Measurements from ENCODE around the gene FNDC3B.
A peak's percentile ranks its signal among the peaks of the same experiment; 100 is the strongest.

The FNDC3B gene

DNA sequence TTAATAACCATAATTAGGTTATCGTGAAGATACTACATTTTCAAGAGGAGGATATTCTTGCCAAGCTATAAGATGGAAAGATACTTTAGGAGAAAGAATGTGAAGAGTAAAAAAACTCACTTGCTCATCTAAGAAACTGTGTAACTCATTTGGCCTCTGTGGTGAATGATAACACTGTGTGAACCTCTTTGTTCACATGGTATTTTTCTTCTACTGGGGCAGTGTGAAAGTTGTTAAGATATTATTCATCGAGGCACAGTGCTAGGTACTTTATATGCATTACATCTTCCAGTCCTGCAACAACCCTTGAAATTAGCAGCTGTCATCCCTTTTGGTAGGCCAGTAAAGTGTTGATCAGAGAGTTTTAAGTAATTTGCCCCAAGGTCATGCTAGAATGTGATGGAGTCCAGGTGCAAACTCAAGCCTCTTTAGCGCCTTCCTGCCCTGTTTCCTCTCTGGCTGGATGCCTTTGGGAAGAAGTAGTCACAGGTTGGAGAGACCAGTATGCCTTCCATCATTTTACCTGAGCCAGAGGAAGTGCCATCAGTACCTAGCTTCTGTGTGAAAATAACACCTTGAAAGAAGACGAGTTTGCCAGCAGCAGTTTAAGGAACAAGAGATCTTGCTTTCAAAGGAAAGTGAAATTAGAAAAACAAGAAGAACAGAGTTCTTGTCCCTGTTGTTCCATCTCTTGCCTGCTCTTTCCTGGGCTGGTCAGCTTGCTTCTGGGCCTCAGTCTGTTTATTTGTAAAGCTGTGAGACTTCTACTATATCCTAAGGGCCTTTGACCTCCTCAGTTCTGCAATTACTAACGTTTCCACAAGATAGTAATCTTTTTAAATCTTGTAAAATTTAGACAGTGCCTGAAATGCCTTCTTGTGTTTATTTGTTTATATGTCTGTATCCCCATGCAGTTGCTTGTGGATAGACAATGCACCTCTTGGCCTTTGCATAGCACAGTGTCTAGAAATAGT lies 179.3 kb downstream of the FNDC3B start:
- peak; percentile 17 for DNase-seq

DNA sequence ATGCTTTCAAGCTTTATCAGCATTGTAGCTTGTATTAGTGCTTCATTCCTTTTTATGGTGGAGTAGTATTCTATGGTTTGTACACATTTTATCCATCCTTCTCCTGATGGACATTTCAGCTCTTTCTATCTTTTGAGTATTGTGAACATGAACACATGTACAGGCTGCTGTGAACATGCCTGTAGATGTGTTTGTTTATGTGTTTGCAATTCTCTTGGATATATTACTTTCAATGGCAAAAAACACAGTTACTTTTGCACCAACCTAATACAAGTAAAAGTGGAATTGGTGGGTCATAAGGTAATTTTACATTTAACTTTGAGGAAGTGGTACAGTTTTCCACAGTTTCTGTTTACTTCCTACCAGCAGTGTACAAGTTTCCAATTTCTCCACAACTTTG lies 180.4 kb downstream of the FNDC3B start:
- DNase-seq: no peak

DNA sequence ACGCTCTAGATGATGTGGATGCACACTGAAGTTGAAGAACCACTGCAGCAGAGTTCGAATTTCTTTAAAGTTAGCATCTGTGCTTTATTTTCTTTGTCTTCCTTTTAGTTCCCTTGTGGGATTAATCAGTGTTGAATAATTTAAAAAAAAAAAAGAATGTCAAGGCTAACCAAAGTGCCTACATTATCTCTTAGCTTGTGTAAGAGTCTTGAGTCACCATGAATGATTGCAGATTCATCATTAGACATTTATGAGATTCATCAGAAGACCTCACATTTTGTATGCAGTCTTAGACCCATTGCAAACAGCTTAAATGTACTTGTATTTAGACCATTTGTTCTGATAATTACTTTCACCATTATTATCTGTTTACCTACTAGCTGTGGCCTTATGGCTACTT lies 182.2 kb downstream of the FNDC3B start:
- peak; percentile 89 for DNase-seq

GRCh38 chr3:172222478-172223071 lies 183.2 kb downstream of the FNDC3B start:
- no peak for DNase-seq

DNA sequence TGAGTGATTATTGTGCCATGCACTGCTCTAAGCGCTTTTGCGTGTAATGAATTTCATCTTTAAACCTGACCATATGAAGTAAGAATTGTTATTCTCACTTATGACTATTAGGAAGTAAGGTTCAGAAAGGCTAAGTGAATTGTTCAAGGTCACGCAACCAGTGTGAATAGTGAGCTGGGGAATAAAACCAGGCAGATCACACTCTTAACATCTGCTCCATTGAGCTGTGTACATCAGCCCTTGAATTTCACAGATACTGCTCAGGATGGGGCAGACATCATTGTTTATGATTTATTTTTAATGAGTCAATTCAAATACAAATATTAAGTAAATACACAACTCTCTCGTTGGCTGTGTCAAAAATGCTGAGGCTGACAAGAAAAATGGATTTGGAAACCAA lies 184.5 kb downstream of the FNDC3B start:
- no peak for DNase-seq

- DNase-seq: no peak
Observed at GRCh38 chr3:172224560-172225214, 185.3 kb downstream of the FNDC3B start.

DNA sequence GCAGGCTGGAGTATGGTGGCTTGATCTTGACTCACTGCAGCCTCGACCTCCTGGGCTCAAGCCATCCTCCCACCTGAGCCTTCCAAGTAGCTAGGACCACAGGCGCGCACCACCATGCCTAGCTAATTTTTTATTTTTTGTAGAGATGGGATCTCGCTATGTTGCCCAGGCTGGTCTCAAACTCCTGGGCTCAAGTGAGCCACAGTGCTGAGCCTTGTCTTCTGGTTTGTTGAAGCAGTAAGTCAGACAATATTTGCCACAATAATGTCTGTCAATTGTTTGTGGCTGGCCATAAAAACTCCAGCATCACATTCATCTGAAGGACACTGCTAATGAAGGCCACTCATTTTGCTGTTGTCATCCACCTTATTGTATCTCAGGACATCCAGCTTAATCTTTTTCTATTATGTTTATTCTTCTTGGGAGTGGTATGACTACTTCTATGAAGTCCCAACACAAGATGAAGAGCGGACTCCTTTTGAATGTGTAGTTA lies 185.9 kb downstream of the FNDC3B start:
- no peak for DNase-seq

- DNase-seq: no peak
Observed at GRCh38 chr3:172226831-172227230, 187.5 kb downstream of the FNDC3B start.

GRCh38 chr3:172227340-172228035 lies 188.1 kb downstream of the FNDC3B start:
- no peak for DNase-seq

- DNase-seq: no peak
Observed at GRCh38 chr3:172228036-172228415, 188.6 kb downstream of the FNDC3B start.

DNA sequence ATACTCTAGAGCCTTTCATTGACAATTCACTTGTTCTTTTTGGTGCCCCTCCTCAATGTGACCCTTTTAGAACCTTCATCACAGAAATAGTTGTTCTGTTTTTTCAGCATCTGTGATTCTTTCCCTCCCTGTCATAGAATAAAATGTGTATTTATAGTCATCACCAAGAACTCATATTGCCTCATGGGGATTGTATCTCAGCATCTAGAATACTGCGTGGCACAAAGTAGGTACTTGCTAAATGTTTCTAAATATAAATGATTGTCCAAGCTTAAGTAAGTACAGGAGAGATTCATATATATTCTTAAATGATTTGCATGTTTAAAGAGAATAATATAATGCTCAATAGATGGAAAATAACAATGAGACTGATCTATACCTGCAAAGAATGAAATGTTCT lies 190.1 kb downstream of the FNDC3B start:
- no peak for DNase-seq

- DNase-seq: no peak
Observed at GRCh38 chr3:172231318-172231901, 192.0 kb downstream of the FNDC3B start.

- DNase-seq: no peak
Observed at GRCh38 chr3:172232579-172233212, 193.3 kb downstream of the FNDC3B start.

DNA sequence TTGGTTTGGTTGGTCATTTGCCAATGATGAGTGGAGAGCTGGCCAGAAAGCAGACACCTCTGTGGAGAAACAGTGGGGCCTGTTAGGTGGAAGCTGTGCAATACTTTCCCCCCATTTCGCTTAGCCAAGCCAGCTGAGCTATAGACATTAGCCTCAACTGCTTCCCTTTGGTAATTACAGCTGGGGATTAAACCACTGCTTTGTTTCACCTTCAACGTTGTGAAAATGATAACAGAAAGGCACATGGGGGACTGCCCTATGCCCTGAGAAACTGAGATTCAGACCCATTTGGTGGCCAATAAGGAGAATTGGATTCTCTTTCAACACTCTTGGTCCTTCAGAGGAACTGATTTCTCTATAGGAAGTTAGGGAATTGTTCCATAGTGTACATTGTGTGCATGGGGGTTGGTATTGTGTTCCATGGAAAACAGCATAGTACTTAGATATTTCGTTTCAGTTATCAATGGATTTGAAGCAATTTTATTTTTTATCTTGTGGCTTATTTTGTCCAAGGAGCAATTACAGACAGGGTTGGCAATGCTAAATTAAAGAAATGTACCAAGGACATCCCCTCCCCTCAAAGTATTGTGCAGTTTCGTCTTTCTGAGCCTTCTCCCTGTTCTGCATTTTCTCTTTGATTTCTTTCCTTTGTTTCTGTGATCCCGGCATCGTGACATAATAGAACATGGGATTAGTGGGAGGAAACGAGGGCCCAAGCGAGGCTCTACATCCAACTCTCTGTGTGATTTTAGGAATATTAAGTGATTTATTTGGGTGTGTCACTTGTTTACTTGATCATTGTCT lies 194.3 kb downstream of the FNDC3B start:
- DNase-seq: no peak

- no peak for DNase-seq
Observed at GRCh38 chr3:172235698-172236097, 196.3 kb downstream of the FNDC3B start.

DNA sequence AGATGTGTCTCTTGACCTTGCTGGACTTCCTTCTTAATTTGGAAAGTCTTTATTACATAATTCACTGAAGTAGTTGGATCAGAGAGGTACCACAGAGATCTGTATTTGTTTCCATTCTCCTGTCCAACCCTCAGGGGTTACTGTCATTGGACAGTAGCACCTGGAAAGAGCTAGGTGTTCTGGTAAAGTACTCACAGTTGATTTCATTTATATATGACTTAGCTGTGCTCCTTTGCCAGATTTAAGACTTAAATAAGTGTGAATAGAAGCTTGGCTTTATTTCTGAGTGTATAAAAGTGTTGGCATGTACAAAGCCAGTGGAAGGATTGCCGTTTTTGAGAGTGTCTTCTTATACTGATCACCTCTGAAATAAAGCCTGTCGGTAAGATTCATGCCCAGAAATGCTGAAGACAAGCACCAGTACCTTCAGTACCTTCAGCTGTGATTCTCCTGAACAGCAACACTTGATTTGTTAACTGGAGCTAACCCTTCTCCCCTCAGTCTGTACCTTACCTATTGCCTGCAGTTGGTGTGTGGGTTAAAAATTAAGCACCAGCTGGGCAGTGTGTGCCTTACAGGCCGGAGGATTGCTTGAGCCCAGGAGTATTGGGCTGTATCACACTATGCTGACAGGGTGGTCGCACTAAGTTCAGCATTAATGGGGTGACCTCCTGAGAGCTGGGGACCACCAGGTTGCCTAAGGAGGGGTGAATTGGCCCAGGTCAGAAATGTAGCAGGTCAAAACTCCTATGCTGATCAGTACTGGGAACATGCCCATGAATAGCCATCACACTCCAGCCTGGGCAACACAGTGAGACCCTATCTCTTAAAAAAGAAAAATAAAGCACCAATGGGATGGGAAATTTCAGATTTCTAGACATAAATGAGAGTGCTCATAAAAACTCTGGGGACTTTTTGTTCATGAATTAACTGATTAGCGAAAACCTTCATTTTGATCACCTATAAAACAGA lies 197.7 kb downstream of the FNDC3B start:
- no peak for DNase-seq

DNA sequence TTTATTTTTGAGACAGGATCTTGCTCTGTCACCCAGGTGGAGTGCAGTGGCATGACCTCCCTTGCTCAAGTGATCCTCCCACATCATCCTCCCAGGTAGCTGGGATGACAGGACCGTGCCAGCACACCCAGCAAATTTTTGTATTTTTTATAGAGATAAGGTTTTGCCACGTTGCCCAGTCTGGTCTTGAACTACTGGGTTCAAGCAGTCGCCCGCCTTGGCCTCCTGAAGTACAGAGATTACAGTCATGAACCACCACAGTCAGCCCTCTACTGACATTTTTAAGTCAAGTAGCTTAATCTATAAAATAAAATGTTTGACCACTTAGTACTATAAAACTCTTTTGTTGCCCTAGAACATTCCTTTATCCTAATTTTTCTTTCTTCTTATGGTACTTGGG lies 198.8 kb downstream of the FNDC3B start:
- no peak for DNase-seq

- no peak for DNase-seq
Observed at GRCh38 chr3:172239218-172239790, 199.9 kb downstream of the FNDC3B start.

GRCh38 chr3:172241405-172241804 lies 202.0 kb downstream of the FNDC3B start:
- DNase-seq: no peak
